WTC11 (cell line): ENCODE data around the gene ITPR1. TPM values are rescaled to one million over a fixed set of nuclear protein-coding genes. Genes with fewer than 3 reads are reported as not detected.

Source experiments
- ATAC-seq: fragments of 200-7000 bp; cut with Tn5 transposase; 2 replicates; pipeline ENCODE4 v1.10.0; 2021; ENCODE audit warnings: mild to moderate bottlenecking, moderate library complexity
- CTCF ChIA-PET: fragments of 300-600 bp; sonication (Branson Sonifier 250); formaldehyde crosslinking; loops from one replicate; lab custom pipeline; 2021; ENCODE audit warnings: antibody characterized with exemption; lab: Charles Lee
- POLR2A ChIA-PET: fragments of 350-600 bp; sonication (Branson Sonifier 250); formaldehyde crosslinking; loops from one replicate; lab custom pipeline; 2021; ENCODE audit warnings: antibody characterized with exemption; lab: Charles Lee
- DNase-seq: peaks from one replicate; pipeline ENCODE4 v3.0.0; 2021; ENCODE audit warnings: low spot score
- H3K27ac Mint-ChIP-seq: 2 replicates; pipeline ENCODE4 v1.8.0; 2021; ENCODE audit warnings: mixed read lengths
- H3K27me3 Mint-ChIP-seq: 2 replicates; pipeline ENCODE4 v1.8.0; 2021; ENCODE audit warnings: low read depth, mild to moderate bottlenecking, moderate library complexity, mixed read lengths
- H3K36me3 Mint-ChIP-seq: 2 replicates; pipeline ENCODE4 v1.8.0; 2021; ENCODE audit warnings: mixed read lengths
- H3K4me1 Mint-ChIP-seq: 2 replicates; pipeline ENCODE4 v1.8.0; 2022; ENCODE audit warnings: mixed read lengths
- H3K4me3 Mint-ChIP-seq: 2 replicates; pipeline ENCODE4 v1.8.0; 2021; ENCODE audit warnings: mild to moderate bottlenecking, moderate library complexity, mixed read lengths
- H3K9me3 Mint-ChIP-seq: 2 replicates; pipeline ENCODE4 v1.8.0; 2021; ENCODE audit warnings: mixed read lengths
- ATF3 ChIP-seq: sonication (generic); formaldehyde crosslinking; conservative IDR thresholded peaks from 2 replicates; pipeline ENCODE4 v1.8.1; 2022; ENCODE audit warnings: mild to moderate bottlenecking, missing genetic modification reagents
- CREB1 ChIP-seq: sonication (generic); formaldehyde crosslinking; IDR thresholded peaks from 2 replicates; pipeline ENCODE4 v1.8.0; 2023; ENCODE audit warnings: mild to moderate bottlenecking, missing genetic modification reagents
- CREM ChIP-seq: sonication (generic); formaldehyde crosslinking; IDR thresholded peaks from 2 replicates; pipeline ENCODE4 v1.8.1; 2022; ENCODE audit warnings: mild to moderate bottlenecking, missing genetic modification reagents, moderate library complexity
- CTCF ChIP-seq: fragments of 200-600 bp; IDR thresholded peaks from 2 replicates; pipeline ENCODE4 v1.8.0; 2022; ENCODE audit warnings: antibody characterized with exemption
- E2F4 ChIP-seq: sonication (generic); formaldehyde crosslinking; IDR thresholded peaks from 2 replicates; pipeline ENCODE4 v1.8.1; 2022; ENCODE audit warnings: low read depth, mild to moderate bottlenecking, moderate library complexity, missing genetic modification reagents, borderline replicate concordance
- FOXP4 ChIP-seq: sonication (generic); formaldehyde crosslinking; IDR thresholded peaks from 2 replicates; pipeline ENCODE4 v1.8.0; 2022; ENCODE audit warnings: mild to moderate bottlenecking, missing genetic modification reagents
- GABPB1 ChIP-seq: sonication (generic); formaldehyde crosslinking; IDR thresholded peaks from 2 replicates; pipeline ENCODE4 v1.8.1; 2023; ENCODE audit warnings: mild to moderate bottlenecking, missing genetic modification reagents
- HMGXB4 ChIP-seq: sonication (generic); formaldehyde crosslinking; IDR thresholded peaks from 2 replicates; pipeline ENCODE4 v1.8.1; 2023; ENCODE audit warnings: mild to moderate bottlenecking, moderate library complexity, missing genetic modification reagents
- MLX ChIP-seq: sonication (generic); formaldehyde crosslinking; IDR thresholded peaks from 2 replicates; pipeline ENCODE4 v1.8.1; 2023; ENCODE audit warnings: mild to moderate bottlenecking, missing genetic modification reagents, moderate library complexity
- MYBL2 ChIP-seq: sonication (generic); formaldehyde crosslinking; IDR thresholded peaks from 2 replicates; pipeline ENCODE4 v1.8.1; 2023; ENCODE audit warnings: mild to moderate bottlenecking, moderate library complexity, missing genetic modification reagents
- NFYB ChIP-seq: sonication (generic); formaldehyde crosslinking; conservative IDR thresholded peaks from 2 replicates; pipeline ENCODE4 v1.8.0; 2022; ENCODE audit warnings: low read depth, missing genetic modification reagents
- NR1H2 ChIP-seq: sonication (generic); formaldehyde crosslinking; IDR thresholded peaks from 2 replicates; pipeline ENCODE4 v1.9.0; 2021; ENCODE audit warnings: mild to moderate bottlenecking, moderate library complexity, missing genetic modification reagents
- TEAD1 ChIP-seq: sonication (generic); formaldehyde crosslinking; IDR thresholded peaks from 2 replicates; pipeline ENCODE4 v1.8.0; 2022; ENCODE audit warnings: mild to moderate bottlenecking, missing genetic modification reagents
- USF1 ChIP-seq: sonication (generic); formaldehyde crosslinking; IDR thresholded peaks from 2 replicates; pipeline ENCODE4 v1.8.0; 2022; ENCODE audit warnings: mild to moderate bottlenecking, missing genetic modification reagents
- ZBTB21 ChIP-seq: sonication (generic); formaldehyde crosslinking; IDR thresholded peaks from 2 replicates; pipeline ENCODE4 v1.8.1; 2023; ENCODE audit warnings: mild to moderate bottlenecking, missing genetic modification reagents, borderline replicate concordance
- ZMAT4 ChIP-seq: fragments of 250-450 bp; sonication (Bioruptor Pico); IDR thresholded peaks from 2 replicates; pipeline ENCODE4 v1.9.0; 2021; ENCODE audit warnings: mild to moderate bottlenecking
- total RNA-seq: library from RNA; stranded (reverse); gene quantifications from 3 replicates; pipeline ENCODE4 v1.2.3, GENCODE V29; 2021

ITPR1 gene
- total RNA-seq, 1 experiment from 2014 or later, result 11.8 TPM

GRCh38 chr3:4665197-4665596 is 172.0 kb downstream of the ITPR1 start (continued):
- TF ChIP-seq E2F4 (CRISPR knock-in tag) (no peak), CREB1 (CRISPR knock-in tag) (no peak)

GRCh38 chr3:4666071-4666470 is 172.9 kb downstream of the ITPR1 start:
- Mint-ChIP-seq H3K27ac (no peak overlapping the region), H3K4me3 (no peak overlapping the region), H3K9me3 (no peaks in the 10 kb centered on the region), H3K27me3 (no peaks in the 10 kb centered on the region), H3K4me1 (no peaks in the 10 kb centered on the region), H3K36me3 (no peaks in the 10 kb centered on the region)
- DNase-seq (no peak), ATAC-seq (no peak)
- ChIA-PET CTCF (no interaction called here), POLR2A (no interaction called here)
- no peak for TF ChIP-seq HMGXB4 (CRISPR knock-in tag)

GRCh38 chr3:4670352-4670751 is 177.2 kb downstream of the ITPR1 start:
- H3K4me1 Mint-ChIP-seq, result no peaks in the 10 kb centered on the region
- H3K4me3 Mint-ChIP-seq, result no peak overlapping the region
- CTCF ChIA-PET, result interaction anchor here (1.0 to 1.1 kb wide), 5 partner anchors 10 to 306 kb away, joined by 3 to 6 read pairs (median 3); no protein-coding TSS in a partner anchor
- peak; percentile 97 for ATAC-seq
- H3K27me3 Mint-ChIP-seq, result no peaks in the 10 kb centered on the region
- TF ChIP-seq TEAD1 (CRISPR knock-in tag) (no peak), CTCF (0 out of 2 replicates have a peak, but pooled peaks have one; percentile 19)
- H3K27ac Mint-ChIP-seq, result no peak overlapping the region
- POLR2A ChIA-PET, result no interaction called here
- H3K9me3 Mint-ChIP-seq, result no peaks in the 10 kb centered on the region
- H3K36me3 Mint-ChIP-seq, result no peaks in the 10 kb centered on the region
- peak; percentile 55 for DNase-seq

- POLR2A ChIA-PET, result no interaction called here
- Mint-ChIP-seq H3K36me3 (no peaks in the 10 kb centered on the region), H3K27ac (no peak overlapping the region), H3K9me3 (no peaks in the 10 kb centered on the region)
- CTCF ChIA-PET, result interaction anchor here (2.4 kb wide), 1 partner anchor 39 kb away, joined by 6 read pairs; no protein-coding TSS in a partner anchor
- ATAC-seq, result no peak
- no peak for TF ChIP-seq USF1
- TF ChIP-seq, all 79 proteins: peak for 0
- no peak overlapping the region for H3K4me3 Mint-ChIP-seq
- H3K27me3 Mint-ChIP-seq, result no peaks in the 10 kb centered on the region
- H3K4me1 Mint-ChIP-seq, result no peaks in the 10 kb centered on the region
- no peak for DNase-seq
Observed at GRCh38 chr3:4672725-4673275, 179.7 kb downstream of the ITPR1 start.

GRCh38 chr3:4674216-4674615 is 181.1 kb downstream of the ITPR1 start:
- no peak overlapping the region for H3K27ac Mint-ChIP-seq
- ATAC-seq, result no peak
- TF ChIP-seq NR1H2 (CRISPR knock-in tag) (no peak), ZBTB21 (CRISPR knock-in tag) (no peak), NFYB (CRISPR knock-in tag) (no peak), ZMAT4 (CRISPR knock-in tag) (no peak), ATF3 (no peak), GABPB1 (no peak), MLX (no peak), FOXP4 (CRISPR knock-in tag) (no peak), CREM (CRISPR knock-in tag) (no peak), MYBL2 (CRISPR knock-in tag) (no peak)

More at GRCh38 chr3:4674216-4674615, 181.1 kb downstream of the ITPR1 start:
- no peak for DNase-seq
- CTCF ChIA-PET, result interaction anchor here (2.4 kb wide), 1 partner anchor 38 kb away, joined by 6 read pairs; no protein-coding TSS in a partner anchor
- H3K27me3 Mint-ChIP-seq, result no peaks in the 10 kb centered on the region
- H3K4me1 Mint-ChIP-seq, result no peaks in the 10 kb centered on the region
- H3K9me3 Mint-ChIP-seq, result no peaks in the 10 kb centered on the region
- H3K36me3 Mint-ChIP-seq, result no peaks in the 10 kb centered on the region
- POLR2A ChIA-PET, result no interaction called here
- no peak overlapping the region for H3K4me3 Mint-ChIP-seq
